Inferior parietal cortex (tissue), 1 donor: ENCODE measurements around the gene HECTD2.
"Not testable (repeated sequence)": the region's sequence is repeated elsewhere in the genome, so short reads cannot be mapped to it uniquely, and the experiment has no call there.

Experiments used
- DNase-seq: peaks from one replicate; pipeline ENCODE4 v3.0.0-alpha.2; 2016; ENCODE audit errors: extremely low spot score

The HECTD2 gene

GRCh38 chr10:91411621-91412020 lies 1.5 kb downstream of the HECTD2 start:
- no peak for DNase-seq

GRCh38 chr10:91412354-91413087 lies 2.4 kb downstream of the HECTD2 start:
- DNase-seq: no peak

- DNase-seq: no peak
Observed at GRCh38 chr10:91415816-91416215, 5.7 kb downstream of the HECTD2 start.

- no peak for DNase-seq
Observed at GRCh38 chr10:91416339-91416855, 6.3 kb downstream of the HECTD2 start.

- DNase-seq: no peak
Observed at GRCh38 chr10:91418416-91418815, 8.3 kb downstream of the HECTD2 start.

- DNase-seq: no peak
Observed at GRCh38 chr10:91420868-91421267, 10.7 kb downstream of the HECTD2 start.

GRCh38 chr10:91422915-91423314 lies 12.8 kb downstream of the HECTD2 start:
- DNase-seq: no peak

GRCh38 chr10:91424016-91424415 lies 13.9 kb downstream of the HECTD2 start:
- DNase-seq: no peak

GRCh38 chr10:91432175-91432574 lies 22.0 kb downstream of the HECTD2 start:
- no peak for DNase-seq

- no peak for DNase-seq
Observed at GRCh38 chr10:91433620-91434019, 23.5 kb downstream of the HECTD2 start.

GRCh38 chr10:91434041-91434440 lies 23.9 kb downstream of the HECTD2 start:
- no peak for DNase-seq

GRCh38 chr10:91435241-91435640 lies 25.1 kb downstream of the HECTD2 start:
- DNase-seq: no peak

GRCh38 chr10:91438228-91438627 lies 28.1 kb downstream of the HECTD2 start:
- DNase-seq: not testable (repeated sequence)

- DNase-seq: no peak
Observed at GRCh38 chr10:91444211-91445182, 34.4 kb downstream of the HECTD2 start.

GRCh38 chr10:91452063-91452462 lies 41.9 kb downstream of the HECTD2 start:
- no peak for DNase-seq

- DNase-seq: no peak
Observed at GRCh38 chr10:91453535-91453934, 43.4 kb downstream of the HECTD2 start.

GRCh38 chr10:91455135-91455534 lies 45.0 kb downstream of the HECTD2 start:
- not testable (repeated sequence) for DNase-seq

- no peak for DNase-seq
Observed at GRCh38 chr10:91460681-91461080, 50.5 kb downstream of the HECTD2 start.

- no peak for DNase-seq
Observed at GRCh38 chr10:91462423-91462822, 52.3 kb downstream of the HECTD2 start.

- no peak for DNase-seq
Observed at GRCh38 chr10:91464500-91464899, 54.4 kb downstream of the HECTD2 start.

GRCh38 chr10:91465261-91465660 lies 55.1 kb downstream of the HECTD2 start:
- no peak for DNase-seq

- DNase-seq: no peak
Observed at GRCh38 chr10:91467114-91467513, 57.0 kb downstream of the HECTD2 start.

- DNase-seq: no peak
Observed at GRCh38 chr10:91471602-91472001, 61.5 kb downstream of the HECTD2 start.
